OCI-LY1 (cell line): ENCODE measurements around the gene SPATA33.

Experiments
- H2AFZ ChIP-seq: fragments of 200-600 bp; sonication (generic), shearing (Covaris generic); 2 replicates; pipeline ENCODE4 v1.6.0; 2014; ENCODE audit warnings: antibody characterized with exemption, mild to moderate bottlenecking, low read length
- H3F3A ChIP-seq: fragments of 200-600 bp; sonication (generic), shearing (Covaris generic); 2 replicates; pipeline ENCODE4 v1.6.0; 2014; ENCODE audit warnings: mild to moderate bottlenecking, antibody characterized with exemption, low read length, moderate library complexity; ENCODE audit not compliant: insufficient read depth
- H3K27ac ChIP-seq: fragments of 200-600 bp; sonication (generic); 2 replicates; pipeline ENCODE4 v1.5.1; 2014; ENCODE audit warnings: low read length, mixed run types, mild to moderate bottlenecking, low read depth; ENCODE audit not compliant: poor library complexity, severe bottlenecking
- H3K27me3 ChIP-seq: fragments of 200-600 bp; sonication (generic); 2 replicates; pipeline ENCODE4 v1.6.0; 2014; ENCODE audit warnings: antibody characterized with exemption, mild to moderate bottlenecking, low read length, moderate library complexity; ENCODE audit not compliant: insufficient read depth
- H3K36me3 ChIP-seq: fragments of 200-600 bp; sonication (generic); 2 replicates; pipeline ENCODE4 v1.6.1; 2014; ENCODE audit warnings: mild to moderate bottlenecking, antibody characterized with exemption, low read length, moderate library complexity, mixed read lengths; ENCODE audit not compliant: insufficient read depth
- H3K4me1 ChIP-seq: fragments of 200-600 bp; sonication (generic); 2 replicates; pipeline ENCODE4 v1.5.1; 2014; ENCODE audit warnings: mild to moderate bottlenecking, low read length, moderate library complexity; ENCODE audit not compliant: insufficient read depth, severe bottlenecking
- H3K4me2 ChIP-seq: fragments of 200-600 bp; sonication (generic), shearing (Covaris generic); 2 replicates; pipeline ENCODE4 v1.6.1; 2014; ENCODE audit warnings: low read length
- H3K4me3 ChIP-seq: fragments of 200-600 bp; sonication (generic); 2 replicates; pipeline ENCODE4 v1.5.1; 2014; ENCODE audit warnings: low read length, low read depth, mild to moderate bottlenecking, mixed read lengths; ENCODE audit not compliant: poor library complexity, severe bottlenecking
- H3K79me2 ChIP-seq: fragments of 200-600 bp; shearing (Covaris generic); 2 replicates; pipeline ENCODE4 v1.6.1; 2016; ENCODE audit warnings: mixed run types, low read length, mixed read lengths; ENCODE audit not compliant: insufficient read depth
- H3K9ac ChIP-seq: fragments of 200-600 bp; sonication (generic), shearing (Covaris generic); 2 replicates; pipeline ENCODE4 v1.6.1; 2014; ENCODE audit warnings: mild to moderate bottlenecking, low read length, mixed read lengths
- H3K9me2 ChIP-seq: fragments of 200-600 bp; sonication (generic), shearing (Covaris generic); 2 replicates; pipeline ENCODE4 v1.6.1; 2014; ENCODE audit warnings: low read depth, mild to moderate bottlenecking, low read length, mixed read lengths
- H3K9me3 ChIP-seq: fragments of 200-600 bp; shearing (Covaris generic); 2 replicates; pipeline ENCODE4 v1.6.1; 2014; ENCODE audit warnings: low read length, mixed read lengths
- H4K20me1 ChIP-seq: fragments of 200-600 bp; sonication (generic), shearing (Covaris generic); 2 replicates; pipeline ENCODE4 v1.6.0; 2016; ENCODE audit warnings: mild to moderate bottlenecking, low read length; ENCODE audit not compliant: insufficient read depth
- CTCF ChIP-seq: fragments of 200-600 bp; sonication (generic), shearing (Covaris generic); IDR thresholded peaks from 2 replicates; pipeline ENCODE4 v1.5.1; 2017; ENCODE audit warnings: mild to moderate bottlenecking, antibody characterized with exemption, low read length, moderate library complexity, mixed read lengths
- EZH2 ChIP-seq: fragments of 200-600 bp; sonication (generic), shearing (Covaris generic); IDR thresholded peaks from 2 replicates; pipeline ENCODE4 v1.8.0; 2017; ENCODE audit warnings: borderline replicate concordance, mixed run types, mild to moderate bottlenecking, antibody characterized with exemption, low read length, moderate library complexity, mixed read lengths

SPATA33 gene

GRCh38 chr16:89709716-89710432, 52.2 kb downstream of the SPATA33 start:
- Histone ChIP-seq H3K27me3 (0 out of 2 replicates have a peak, but pooled peaks cover 5% of the 10 kb centered on the region), H3K9me3 (no peaks in the 10 kb centered on the region), H4K20me1 (no peaks in the 10 kb centered on the region), H3K79me2 (no peaks in the 10 kb centered on the region), H3K4me2 (no peak overlapping the region), H3K4me3 (no peak overlapping the region), H3K9ac (no peak overlapping the region), H2AFZ (no peak overlapping the region), H3K27ac (no peak overlapping the region), H3K36me3 (peaks cover 15% of the 10 kb centered on the region), H3K4me1 (peaks cover 17% of the 10 kb centered on the region), H3K9me2 (no peaks in the 10 kb centered on the region), H3F3A (no peaks in the 10 kb centered on the region)
- TF ChIP-seq CTCF (no peak), EZH2 (no peak)

GRCh38 chr16:89710709-89711564, 53.3 kb downstream of the SPATA33 start:
- TF ChIP-seq EZH2 (no peak), CTCF (no peak)
- Histone ChIP-seq H3K9ac (no peak overlapping the region), H3K36me3 (peaks cover 22% of the 10 kb centered on the region), H3K27me3 (0 out of 2 replicates have a peak, but pooled peaks cover 5% of the 10 kb centered on the region), H3K27ac (no peak overlapping the region), H3K9me2 (no peaks in the 10 kb centered on the region), H3K4me3 (no peak overlapping the region), H3K9me3 (no peaks in the 10 kb centered on the region), H3F3A (no peaks in the 10 kb centered on the region), H4K20me1 (no peaks in the 10 kb centered on the region), H3K4me1 (peaks cover 14% of the 10 kb centered on the region), H3K79me2 (no peaks in the 10 kb centered on the region), H3K4me2 (no peak overlapping the region), H2AFZ (no peak overlapping the region)

GRCh38 chr16:89711601-89712273, 54.1 kb downstream of the SPATA33 start:
- Histone ChIP-seq H3K9me2 (no peaks in the 10 kb centered on the region), H3K36me3 (peaks cover 26% of the 10 kb centered on the region), H3K4me1 (peaks cover 8% of the 10 kb centered on the region), H3K4me3 (peak overlapping the region; percentile 99), H3K9ac (peak overlapping the region; percentile 98), H3K27me3 (0 out of 2 replicates have a peak, but pooled peaks cover 5% of the 10 kb centered on the region), H3K9me3 (no peaks in the 10 kb centered on the region), H2AFZ (no peak overlapping the region), H3K79me2 (no peaks in the 10 kb centered on the region), H4K20me1 (no peaks in the 10 kb centered on the region), H3F3A (no peaks in the 10 kb centered on the region), H3K27ac (no peak overlapping the region), H3K4me2 (peak overlapping the region; percentile 87)
- TF ChIP-seq CTCF (no peak), EZH2 (no peak)
